Suprapubic skin (tissue), 4 donors: ENCODE measurements around the gene RETREG2. TPM values are rescaled to one million over a fixed set of nuclear protein-coding genes. Genes with fewer than 3 reads are reported as not detected.

Experiments
- DNase-seq, 2 donors: peaks; one replicate each; pipeline ENCODE4 v3.0.0-alpha.2; 2019; ENCODE audit warnings: low spot score in 2 of 2
- H3K27ac ChIP-seq: fragments of 200-600 bp; sonication (generic); one replicate; pipeline ENCODE4 v1.5.1; 2019
- H3K27me3 ChIP-seq: fragments of 200-600 bp; sonication (generic); one replicate; pipeline ENCODE4 v1.5.1; 2019
- H3K36me3 ChIP-seq: fragments of 200-600 bp; sonication (generic); one replicate; pipeline ENCODE4 v1.5.1; 2019
- H3K4me1 ChIP-seq: fragments of 200-600 bp; sonication (generic); one replicate; pipeline ENCODE4 v1.5.1; 2019
- H3K4me3 ChIP-seq: fragments of 200-600 bp; sonication (generic); one replicate; pipeline ENCODE4 v1.5.1; 2019; ENCODE audit warnings: mild to moderate bottlenecking
- H3K9me3 ChIP-seq: fragments of 200-600 bp; sonication (generic); one replicate; pipeline ENCODE4 v1.5.1; 2019
- EP300 ChIP-seq: sonication (generic); formaldehyde crosslinking; IDR thresholded peaks from one replicate; pipeline ENCODE4 v1.6.1; 2017; ENCODE audit warnings: antibody characterized with exemption
- POLR2A ChIP-seq, 2 donors: fragments of 450-650 bp; IDR thresholded peaks; one replicate each; pipeline ENCODE4 v1.6.1; 2017; ENCODE audit warnings: antibody characterized with exemption in 2 of 2, mild to moderate bottlenecking in 2 of 2, moderate library complexity in 2 of 2
- POLR2AphosphoS5 ChIP-seq, 3 donors: sonication (generic); formaldehyde crosslinking; IDR thresholded peaks; one replicate each; pipeline ENCODE4 v1.6.1; 2017; ENCODE audit warnings: antibody characterized with exemption in 3 of 3
- WGBS: methylation state at CpG from one replicate; pipeline ENCODE4 v1.1.5; 2018; 5-methylcytosine and 5-hydroxymethylcytosine counted together
- total RNA-seq, 4 donors: library from RNA; depleted of rRNA; stranded (reverse); fragments of >200 nt; gene quantifications; one replicate each; pipeline ENCODE4 v1.1.0, GENCODE V29; 2016
- TF ChIP-seq, protein P1 (sequence below), 2 donors: fragments of 200-600 bp in 1 of 2; fragments of 450-650 bp in 1 of 2; sonication (generic) in 1 of 2; IDR thresholded peaks; one replicate each; pipeline ENCODE4 v1.5.1; 2016 to 2019; ENCODE audit warnings: antibody characterized with exemption in 2 of 2, mild to moderate bottlenecking in 1 of 2, moderate library complexity in 1 of 2

The RETREG2 gene
- total RNA-seq, 4 donors from 2014 or later: 61.0 to 106 (median 91.9) TPM

DNA sequence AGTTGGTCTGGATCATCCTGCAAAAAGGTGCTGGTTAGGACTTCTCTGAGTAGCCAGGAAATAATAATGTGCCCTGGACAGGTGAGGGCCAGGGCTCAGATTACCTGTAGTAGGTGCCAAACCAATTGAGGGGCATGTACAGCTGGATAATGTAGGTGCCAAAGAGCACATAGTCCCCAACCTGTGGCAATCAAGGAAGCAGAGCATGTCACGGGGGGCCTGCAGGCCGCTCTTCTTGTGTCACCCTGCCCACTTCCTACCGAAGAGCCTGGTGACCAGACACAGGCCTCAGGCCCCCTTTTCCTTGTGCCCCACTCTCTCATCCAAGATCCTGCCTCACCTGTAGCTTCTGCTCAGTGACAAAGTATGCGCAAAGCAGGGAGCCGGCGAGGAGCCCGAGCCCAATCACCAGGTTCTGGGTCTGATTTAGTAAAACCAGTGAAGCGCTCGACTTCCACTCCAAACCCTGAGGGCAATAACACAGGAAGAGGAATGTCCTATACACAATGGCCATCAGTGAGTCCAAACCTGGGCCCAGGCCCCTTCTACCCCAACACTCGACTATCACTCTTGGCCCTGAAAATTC, 35.5 kb downstream of the RETREG2 start:
- H3K4me3 ChIP-seq: no peak overlapping the region
- no peak for TF ChIP-seq POLR2A (IDR thresholded peaks at IDR 0.05)
- no peak for TF ChIP-seq EP300
- TF ChIP-seq POLR2AphosphoS5 (IDR thresholded peaks at IDR 0.05): no peak
- TF ChIP-seq, protein P1, sequence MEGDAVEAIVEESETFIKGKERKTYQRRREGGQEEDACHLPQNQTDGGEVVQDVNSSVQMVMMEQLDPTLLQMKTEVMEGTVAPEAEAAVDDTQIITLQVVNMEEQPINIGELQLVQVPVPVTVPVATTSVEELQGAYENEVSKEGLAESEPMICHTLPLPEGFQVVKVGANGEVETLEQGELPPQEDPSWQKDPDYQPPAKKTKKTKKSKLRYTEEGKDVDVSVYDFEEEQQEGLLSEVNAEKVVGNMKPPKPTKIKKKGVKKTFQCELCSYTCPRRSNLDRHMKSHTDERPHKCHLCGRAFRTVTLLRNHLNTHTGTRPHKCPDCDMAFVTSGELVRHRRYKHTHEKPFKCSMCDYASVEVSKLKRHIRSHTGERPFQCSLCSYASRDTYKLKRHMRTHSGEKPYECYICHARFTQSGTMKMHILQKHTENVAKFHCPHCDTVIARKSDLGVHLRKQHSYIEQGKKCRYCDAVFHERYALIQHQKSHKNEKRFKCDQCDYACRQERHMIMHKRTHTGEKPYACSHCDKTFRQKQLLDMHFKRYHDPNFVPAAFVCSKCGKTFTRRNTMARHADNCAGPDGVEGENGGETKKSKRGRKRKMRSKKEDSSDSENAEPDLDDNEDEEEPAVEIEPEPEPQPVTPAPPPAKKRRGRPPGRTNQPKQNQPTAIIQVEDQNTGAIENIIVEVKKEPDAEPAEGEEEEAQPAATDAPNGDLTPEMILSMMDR (IDR thresholded peaks at IDR 0.05): no peak
- H3K27ac ChIP-seq: no peak overlapping the region
- WGBS: 95% methylated on average over 10 of the region's 10 CpGs
- no peak for DNase-seq
- peaks cover 70% of the 10 kb centered on the region for H3K36me3 ChIP-seq
- no peaks in the 10 kb centered on the region for H3K9me3 ChIP-seq
- no peaks in the 10 kb centered on the region for H3K27me3 ChIP-seq
- peaks cover 23% of the 10 kb centered on the region for H3K4me1 ChIP-seq

- no peaks in the 10 kb centered on the region for H3K9me3 ChIP-seq
- no peak overlapping the region for H3K4me3 ChIP-seq
- H3K4me1 ChIP-seq: peaks cover 27% of the 10 kb centered on the region
- H3K27ac ChIP-seq: no peak overlapping the region
- DNase-seq: no peak
- no peaks in the 10 kb centered on the region for H3K27me3 ChIP-seq
- peaks cover 65% of the 10 kb centered on the region for H3K36me3 ChIP-seq
- no peak for TF ChIP-seq POLR2A (IDR thresholded peaks at IDR 0.05)
- no peak for TF ChIP-seq EP300
- TF ChIP-seq POLR2AphosphoS5 (IDR thresholded peaks at IDR 0.05): no peak
- TF ChIP-seq, protein P1 (IDR thresholded peaks at IDR 0.05): no peak
- 97% methylated on average over 15 of the region's 15 CpGs for WGBS
Observed at GRCh38 chr2:219214141-219214540, 36.1 kb downstream of the RETREG2 start.

DNA sequence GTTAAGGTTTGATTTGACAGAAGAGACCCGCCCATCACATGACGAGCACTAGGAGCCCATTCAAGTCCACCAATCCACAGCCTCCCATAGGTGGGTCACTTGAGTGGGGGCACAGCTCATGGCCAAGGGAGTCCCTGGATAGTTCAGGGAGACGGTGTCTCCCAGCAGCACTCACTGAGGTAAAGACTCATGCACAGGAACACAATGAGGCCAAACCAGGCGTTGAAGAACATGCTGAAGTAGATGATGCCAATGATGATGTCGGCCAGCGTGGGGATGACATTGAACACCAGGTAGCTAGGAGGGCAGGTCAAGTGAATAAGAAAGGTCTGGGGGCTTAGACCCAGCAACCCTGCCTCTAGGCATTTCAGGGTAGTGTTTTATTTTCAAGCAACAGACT, 36.7 kb downstream of the RETREG2 start:
- Histone ChIP-seq H3K27ac (no peak overlapping the region), H3K4me1 (peaks cover 33% of the 10 kb centered on the region), H3K36me3 (peaks cover 58% of the 10 kb centered on the region), H3K9me3 (no peaks in the 10 kb centered on the region), H3K4me3 (no peak overlapping the region), H3K27me3 (no peaks in the 10 kb centered on the region)
- 93% methylated on average over 6 of the region's 6 CpGs for WGBS
- no peak for DNase-seq
- TF ChIP-seq POLR2AphosphoS5 (IDR thresholded peaks at IDR 0.05): no peak
- no peak for TF ChIP-seq POLR2A (IDR thresholded peaks at IDR 0.05)
- TF ChIP-seq EP300: no peak
- TF ChIP-seq, protein P1 (IDR thresholded peaks at IDR 0.05): no peak

DNA sequence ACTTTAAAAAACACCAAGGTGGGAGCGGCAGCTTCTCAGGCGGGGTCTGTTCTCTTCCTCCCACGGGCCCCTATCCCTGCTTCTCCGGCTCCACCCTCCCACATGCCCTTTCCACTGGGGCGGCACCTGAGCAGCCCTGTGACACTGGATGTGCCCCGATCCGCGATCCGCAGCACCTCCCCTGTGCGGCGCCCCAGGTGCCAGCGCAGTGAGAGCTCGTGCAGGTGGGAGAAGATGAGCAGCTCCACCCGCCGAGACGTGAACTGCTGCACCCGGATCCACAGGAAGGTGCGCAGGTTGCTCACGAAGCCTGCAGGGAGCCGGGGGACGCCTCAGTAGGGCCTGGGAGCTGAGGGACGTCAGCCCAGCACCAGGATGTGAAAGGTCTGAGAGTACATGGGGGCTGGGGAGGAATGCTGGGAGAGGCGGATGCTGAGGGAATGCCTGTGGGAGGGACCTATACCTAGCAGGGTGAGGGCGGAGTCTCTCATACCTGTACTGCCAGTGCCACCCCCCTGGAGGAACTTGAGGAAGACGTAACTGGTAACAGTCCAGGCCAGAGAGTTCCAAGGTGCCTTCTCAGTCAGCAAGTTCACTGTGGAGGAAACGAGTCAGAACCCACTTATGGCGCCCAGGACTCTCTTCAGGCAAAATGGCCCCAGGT, 37.9 kb downstream of the RETREG2 start:
- Histone ChIP-seq H3K36me3 (peaks cover 57% of the 10 kb centered on the region), H3K9me3 (no peaks in the 10 kb centered on the region), H3K4me3 (no peak overlapping the region), H3K27me3 (no peaks in the 10 kb centered on the region), H3K27ac (no peak overlapping the region), H3K4me1 (peaks cover 35% of the 10 kb centered on the region)
- no peak for DNase-seq
- WGBS: 78% methylated on average over 18 of the region's 27 CpGs
- no peak for TF ChIP-seq POLR2AphosphoS5 (IDR thresholded peaks at IDR 0.05)
- no peak for TF ChIP-seq POLR2A (IDR thresholded peaks at IDR 0.05)
- no peak for TF ChIP-seq EP300
- TF ChIP-seq, protein P1 (IDR thresholded peaks at IDR 0.05): no peak

GRCh38 chr2:219216535-219216915, 38.5 kb downstream of the RETREG2 start:
- H3K4me1 ChIP-seq: peaks cover 35% of the 10 kb centered on the region
- H3K27ac ChIP-seq: no peak overlapping the region
- H3K4me3 ChIP-seq: no peak overlapping the region
- H3K9me3 ChIP-seq: no peaks in the 10 kb centered on the region
- peaks cover 60% of the 10 kb centered on the region for H3K36me3 ChIP-seq
- no peak for DNase-seq
- H3K27me3 ChIP-seq: no peaks in the 10 kb centered on the region
- no peak for TF ChIP-seq POLR2A (IDR thresholded peaks at IDR 0.05)
- WGBS: 100% methylated on average over 4 of the region's 6 CpGs
